Mesothelial cell of epicardium (in vitro differentiated cells): ENCODE data around the gene ACADS. TPM values are rescaled to one million over a fixed set of nuclear protein-coding genes. Genes with fewer than 3 reads are reported as not detected.

Source experiments
- DNase-seq, 2 experiments: peaks; one replicate each; pipeline ENCODE4 v3.0.0; 2021; ENCODE audit warnings: low spot score in 2 of 2; ENCODE audit not compliant: unreplicated experiment in 2 of 2
- H3K27ac Mint-ChIP-seq: 2 replicates; pipeline ENCODE4 v1.8.0; 2021; ENCODE audit warnings: mixed read lengths
- H3K27me3 Mint-ChIP-seq: 2 replicates; pipeline ENCODE4 v1.8.0; 2021; ENCODE audit warnings: low read depth, mixed read lengths
- H3K36me3 Mint-ChIP-seq: 2 replicates; pipeline ENCODE4 v1.8.0; 2021; ENCODE audit warnings: mixed read lengths
- H3K4me1 Mint-ChIP-seq: 2 replicates; pipeline ENCODE4 v1.8.0; 2021; ENCODE audit warnings: mixed read lengths
- H3K4me3 Mint-ChIP-seq: 2 replicates; pipeline ENCODE4 v1.8.0; 2021; ENCODE audit warnings: mild to moderate bottlenecking, moderate library complexity, mixed read lengths
- H3K9me3 Mint-ChIP-seq: 2 replicates; pipeline ENCODE4 v1.8.0; 2021; ENCODE audit warnings: mixed read lengths
- total RNA-seq: library from RNA; stranded (reverse); gene quantifications from 3 replicates; pipeline ENCODE4 v1.2.1, GENCODE V29; 2021
- TF ChIP-seq, protein P1 (sequence below): fragments of 200-600 bp; sonication (generic); IDR thresholded peaks from one replicate; pipeline ENCODE4 v1.5.0; 2021; ENCODE audit warnings: antibody characterized with exemption; ENCODE audit not compliant: unreplicated experiment

The ACADS gene
- total RNA-seq, 1 donor from 2014 or later, result 11.9 TPM

DNA sequence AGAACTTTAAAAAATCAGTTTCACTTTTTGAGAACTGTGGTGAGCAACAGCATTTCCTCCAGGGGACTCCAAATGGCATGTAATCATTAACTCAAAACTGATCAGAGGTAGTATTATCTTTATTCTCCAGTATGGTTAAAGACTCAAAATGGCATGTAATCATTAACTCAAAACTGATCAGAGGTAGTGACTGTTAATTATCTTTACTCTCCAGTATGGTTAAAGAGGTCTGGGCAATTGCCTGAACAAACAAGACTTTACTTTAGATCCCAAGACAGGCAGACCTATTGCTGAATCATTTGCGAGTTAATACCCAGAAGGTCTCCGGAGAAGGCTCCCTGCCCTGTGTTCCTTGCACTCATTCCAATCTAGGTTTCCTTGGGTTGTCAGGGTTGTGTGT is 6.6 kb upstream of the ACADS start:
- H3K36me3 Mint-ChIP-seq, result peaks cover 46% of the 10 kb centered on the region

DNA sequence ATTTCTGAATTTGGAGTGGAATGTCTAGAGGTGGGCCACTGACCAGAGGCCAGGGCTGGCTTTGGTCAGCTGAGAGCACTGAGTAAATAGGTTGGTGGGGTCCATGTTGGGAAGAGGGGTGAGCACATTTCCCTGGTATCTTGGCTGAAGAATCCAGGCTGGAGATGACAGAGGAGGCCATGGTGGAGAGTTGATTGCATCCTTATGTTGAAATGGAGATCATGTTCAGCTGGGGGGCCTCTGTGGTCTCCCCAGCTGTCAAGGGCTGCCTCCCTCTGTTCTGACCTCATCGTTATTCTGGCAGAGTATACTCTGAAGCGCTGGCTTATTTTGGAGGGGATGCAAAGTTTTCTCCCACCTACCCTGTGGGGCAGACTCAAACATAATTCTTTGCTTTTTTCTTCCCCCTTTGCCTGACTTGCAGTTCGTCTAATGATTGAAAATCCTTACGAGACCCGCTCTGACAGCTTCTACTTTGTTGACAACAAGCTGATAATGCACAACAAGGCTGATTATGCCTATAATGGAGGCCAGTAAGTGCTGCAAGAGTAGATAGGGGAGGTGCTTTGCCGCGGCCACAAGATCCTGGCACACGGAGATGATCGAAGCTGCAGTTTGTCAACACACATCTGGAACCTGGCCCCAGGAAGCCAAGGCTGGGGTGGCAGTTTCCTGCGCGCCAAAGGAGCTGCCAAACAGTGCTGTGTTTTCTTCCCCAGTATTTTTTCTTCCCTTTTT is 6.0 kb upstream of the ACADS start:
- no peak overlapping the region for H3K27ac Mint-ChIP-seq
- DNase-seq, result no peak
- H3K4me1 Mint-ChIP-seq, result peaks cover 2% of the 10 kb centered on the region
- TF ChIP-seq, protein P1, sequence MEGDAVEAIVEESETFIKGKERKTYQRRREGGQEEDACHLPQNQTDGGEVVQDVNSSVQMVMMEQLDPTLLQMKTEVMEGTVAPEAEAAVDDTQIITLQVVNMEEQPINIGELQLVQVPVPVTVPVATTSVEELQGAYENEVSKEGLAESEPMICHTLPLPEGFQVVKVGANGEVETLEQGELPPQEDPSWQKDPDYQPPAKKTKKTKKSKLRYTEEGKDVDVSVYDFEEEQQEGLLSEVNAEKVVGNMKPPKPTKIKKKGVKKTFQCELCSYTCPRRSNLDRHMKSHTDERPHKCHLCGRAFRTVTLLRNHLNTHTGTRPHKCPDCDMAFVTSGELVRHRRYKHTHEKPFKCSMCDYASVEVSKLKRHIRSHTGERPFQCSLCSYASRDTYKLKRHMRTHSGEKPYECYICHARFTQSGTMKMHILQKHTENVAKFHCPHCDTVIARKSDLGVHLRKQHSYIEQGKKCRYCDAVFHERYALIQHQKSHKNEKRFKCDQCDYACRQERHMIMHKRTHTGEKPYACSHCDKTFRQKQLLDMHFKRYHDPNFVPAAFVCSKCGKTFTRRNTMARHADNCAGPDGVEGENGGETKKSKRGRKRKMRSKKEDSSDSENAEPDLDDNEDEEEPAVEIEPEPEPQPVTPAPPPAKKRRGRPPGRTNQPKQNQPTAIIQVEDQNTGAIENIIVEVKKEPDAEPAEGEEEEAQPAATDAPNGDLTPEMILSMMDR, result no peak
- H3K9me3 Mint-ChIP-seq, result no peaks in the 10 kb centered on the region
- no peaks in the 10 kb centered on the region for H3K27me3 Mint-ChIP-seq
- H3K36me3 Mint-ChIP-seq, result peaks cover 43% of the 10 kb centered on the region
- no peak overlapping the region for H3K4me3 Mint-ChIP-seq

More for the DNA sequence above, 6.6 kb upstream of the ACADS start:
- no peaks in the 10 kb centered on the region for H3K4me1 Mint-ChIP-seq
- H3K27ac Mint-ChIP-seq, result no peak overlapping the region
- TF ChIP-seq, protein P1, result no peak
- H3K9me3 Mint-ChIP-seq, result no peaks in the 10 kb centered on the region
- no peak overlapping the region for H3K4me3 Mint-ChIP-seq
- no peaks in the 10 kb centered on the region for H3K27me3 Mint-ChIP-seq
- no peak for DNase-seq

DNA sequence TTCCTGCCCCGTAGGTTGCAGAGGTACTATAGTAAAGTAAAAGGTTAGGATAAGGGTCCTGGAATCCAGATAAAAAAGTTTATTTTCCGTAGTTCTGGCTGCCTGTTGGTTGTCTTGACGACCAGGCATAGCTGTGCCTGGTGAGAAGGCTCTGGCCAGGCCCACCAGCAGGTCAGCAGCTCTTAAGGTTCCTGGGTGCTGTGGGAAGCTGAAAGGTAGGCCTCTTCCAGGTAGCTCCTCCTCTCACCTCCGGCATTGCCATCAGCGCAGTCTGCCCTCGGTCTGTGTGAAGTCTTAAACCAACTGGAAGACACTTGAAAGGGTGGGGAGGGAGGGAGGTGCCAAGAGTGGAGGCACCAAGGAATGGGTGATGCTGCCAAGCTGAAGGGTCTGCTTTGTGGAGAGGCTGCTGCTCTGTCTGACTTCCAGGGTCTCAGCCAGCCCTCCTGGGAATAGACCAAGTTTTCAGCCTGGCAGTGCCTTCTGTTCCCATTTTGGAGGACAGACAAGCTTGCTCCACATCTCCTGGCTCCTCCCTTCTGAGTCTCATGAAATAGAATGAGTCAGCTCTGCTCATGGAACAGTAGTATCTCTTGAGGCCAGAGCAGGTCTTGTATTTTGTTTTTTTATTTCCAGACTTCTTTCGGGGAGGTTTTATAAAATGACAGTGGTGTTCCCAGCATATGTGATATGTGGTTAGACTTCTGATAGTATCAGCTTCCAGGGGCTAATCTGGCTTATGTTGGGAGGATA is 5.2 kb upstream of the ACADS start:
- no peak overlapping the region for H3K4me3 Mint-ChIP-seq
- no peak overlapping the region for H3K27ac Mint-ChIP-seq
- H3K9me3 Mint-ChIP-seq, result no peaks in the 10 kb centered on the region
- peaks cover 42% of the 10 kb centered on the region for H3K36me3 Mint-ChIP-seq
- H3K4me1 Mint-ChIP-seq, result peaks cover 9% of the 10 kb centered on the region
- TF ChIP-seq, protein P1, result no peak
- no peak for DNase-seq
- no peaks in the 10 kb centered on the region for H3K27me3 Mint-ChIP-seq

DNA sequence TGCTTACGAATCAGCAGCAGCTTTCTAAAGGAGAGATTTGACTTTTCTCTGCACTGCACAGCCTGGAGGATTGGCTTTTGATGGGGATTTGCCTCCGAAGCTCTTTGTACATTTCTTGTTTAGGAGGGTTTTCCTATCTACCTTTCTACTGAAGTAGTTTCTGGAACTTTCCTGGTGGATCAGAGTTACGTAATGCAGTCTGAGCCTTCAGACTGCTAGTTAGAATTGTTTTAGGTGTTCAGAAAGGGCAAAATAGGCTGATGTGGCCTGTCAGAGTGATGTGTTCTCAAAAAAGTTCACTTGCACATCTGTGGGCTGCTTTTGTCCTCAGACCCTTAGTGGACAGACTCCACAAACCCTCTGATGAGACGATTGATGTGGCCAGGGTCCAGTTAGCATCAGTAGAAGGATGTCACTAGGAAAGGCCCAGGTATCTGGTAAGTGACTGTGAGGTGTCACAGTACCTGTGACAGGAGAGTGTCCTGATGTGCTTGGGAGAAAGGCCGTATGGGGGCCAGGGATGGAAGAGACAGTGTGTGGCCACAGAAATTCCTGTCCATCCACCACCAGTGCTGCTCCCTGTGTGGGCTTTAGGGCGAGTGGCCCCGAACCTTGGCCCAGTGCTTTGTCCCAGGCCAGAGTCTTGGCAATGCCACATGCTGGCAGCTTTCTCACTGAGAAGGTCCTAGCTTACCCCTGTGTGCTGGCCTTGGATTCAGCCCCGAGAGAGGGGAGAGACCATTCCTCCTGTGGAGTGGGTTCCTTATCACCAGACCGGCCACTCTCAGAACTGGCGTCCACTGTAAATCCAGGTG is 4.4 kb upstream of the ACADS start:
- Mint-ChIP-seq H3K27me3 (no peaks in the 10 kb centered on the region), H3K36me3 (peaks cover 42% of the 10 kb centered on the region), H3K9me3 (no peaks in the 10 kb centered on the region), H3K4me1 (peaks cover 13% of the 10 kb centered on the region), H3K27ac (no peak overlapping the region), H3K4me3 (no peak overlapping the region)
- TF ChIP-seq, protein P1, result no peak
- DNase-seq, result no peak

DNA sequence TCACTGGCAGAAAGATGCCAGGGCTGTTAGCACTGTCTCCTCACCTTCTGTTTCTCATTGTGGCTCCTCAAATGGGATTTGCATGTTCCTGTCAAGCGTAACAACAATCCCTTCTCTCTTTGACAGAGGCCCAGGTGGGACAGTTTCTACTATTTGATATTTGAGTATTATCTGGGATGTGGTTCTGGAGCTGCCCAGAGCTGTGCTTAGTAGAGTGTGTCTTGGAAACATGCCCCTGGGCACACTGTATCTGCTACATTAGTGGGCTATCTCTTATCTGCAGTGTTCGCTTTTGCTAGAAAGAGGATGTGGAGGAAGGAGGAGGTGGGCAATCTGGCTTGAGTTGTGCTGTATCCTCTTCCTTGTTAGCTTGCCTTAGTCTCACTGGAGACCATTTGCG is 3.8 kb upstream of the ACADS start:
- Mint-ChIP-seq H3K4me3 (no peak overlapping the region), H3K9me3 (no peaks in the 10 kb centered on the region), H3K4me1 (peaks cover 15% of the 10 kb centered on the region), H3K27me3 (no peaks in the 10 kb centered on the region), H3K36me3 (peaks cover 37% of the 10 kb centered on the region), H3K27ac (no peak overlapping the region)
- DNase-seq, result no peak
- TF ChIP-seq, protein P1, result no peak
